ENCODE results near the gene CYP46A1. TPM values are rescaled to one million over a fixed set of nuclear protein-coding genes. Genes with fewer than 3 reads are reported as not detected.

CYP46A1 gene
- total RNA-seq, 1 experiment from 2014 or later = not detected

- ChIA-PET CTCF (no interaction called here), POLR2A (ENCODE audit: unreplicated experiment) (no interaction called here)
- H3K9me3 ChIP-seq (ENCODE audit: insufficient read depth, low read depth) = no peaks in the 10 kb centered on the region
- no peak for DNase-seq
- H3K79me2 ChIP-seq (ENCODE audit: low read depth) = no peaks in the 10 kb centered on the region
- H3K4me2 ChIP-seq = no peak overlapping the region
- no peak overlapping the region for H2AFZ ChIP-seq
- intact Hi-C loops (cut with micrococcal nuclease; ENCODE audit: unreplicated experiment) = no loop called here
- no peak overlapping the region for H3K27ac ChIP-seq
- no peak for TF ChIP-seq EZH2 (IDR thresholded peaks at IDR 0.05; ENCODE audit: low read depth)
- TF ChIP-seq, protein P1, sequence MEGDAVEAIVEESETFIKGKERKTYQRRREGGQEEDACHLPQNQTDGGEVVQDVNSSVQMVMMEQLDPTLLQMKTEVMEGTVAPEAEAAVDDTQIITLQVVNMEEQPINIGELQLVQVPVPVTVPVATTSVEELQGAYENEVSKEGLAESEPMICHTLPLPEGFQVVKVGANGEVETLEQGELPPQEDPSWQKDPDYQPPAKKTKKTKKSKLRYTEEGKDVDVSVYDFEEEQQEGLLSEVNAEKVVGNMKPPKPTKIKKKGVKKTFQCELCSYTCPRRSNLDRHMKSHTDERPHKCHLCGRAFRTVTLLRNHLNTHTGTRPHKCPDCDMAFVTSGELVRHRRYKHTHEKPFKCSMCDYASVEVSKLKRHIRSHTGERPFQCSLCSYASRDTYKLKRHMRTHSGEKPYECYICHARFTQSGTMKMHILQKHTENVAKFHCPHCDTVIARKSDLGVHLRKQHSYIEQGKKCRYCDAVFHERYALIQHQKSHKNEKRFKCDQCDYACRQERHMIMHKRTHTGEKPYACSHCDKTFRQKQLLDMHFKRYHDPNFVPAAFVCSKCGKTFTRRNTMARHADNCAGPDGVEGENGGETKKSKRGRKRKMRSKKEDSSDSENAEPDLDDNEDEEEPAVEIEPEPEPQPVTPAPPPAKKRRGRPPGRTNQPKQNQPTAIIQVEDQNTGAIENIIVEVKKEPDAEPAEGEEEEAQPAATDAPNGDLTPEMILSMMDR (conservative IDR thresholded peaks at IDR 0.05) = no peak
- H3K4me3 ChIP-seq = no peak overlapping the region
- H3K4me1 ChIP-seq (replicated peaks; ENCODE audit: insufficient read depth) = no peaks in the 10 kb centered on the region
- no peaks in the 10 kb centered on the region for H3K9me2 ChIP-seq (ENCODE audit: insufficient read depth)
- H3K36me3 ChIP-seq (ENCODE audit: low read depth) = no peaks in the 10 kb centered on the region
- no peaks in the 10 kb centered on the region for H3K27me3 ChIP-seq (ENCODE audit: insufficient read depth, low read depth)
- H4K20me1 ChIP-seq (ENCODE audit: insufficient read depth) = no peaks in the 10 kb centered on the region
- no peaks in the 10 kb centered on the region for H3F3A ChIP-seq (ENCODE audit: insufficient read depth, low read depth)
- no TSS peak for BruUV-seq (replicated peaks)
These were observed 36.7 kb upstream of the CYP46A1 start for GRCh38 chr14:99647411-99647810.

GRCh38 chr14:99648027-99648784 lies 35.9 kb upstream of the CYP46A1 start:
- Histone ChIP-seq H3F3A (ENCODE audit: insufficient read depth, low read depth) (no peaks in the 10 kb centered on the region), H3K36me3 (ENCODE audit: low read depth) (no peaks in the 10 kb centered on the region), H3K4me3 (no peak overlapping the region), H3K27ac (no peak overlapping the region), H3K4me2 (no peak overlapping the region), H3K27me3 (ENCODE audit: insufficient read depth, low read depth) (no peaks in the 10 kb centered on the region), H2AFZ (no peak overlapping the region), H3K79me2 (ENCODE audit: low read depth) (no peaks in the 10 kb centered on the region), H3K4me1 (replicated peaks; ENCODE audit: insufficient read depth) (no peaks in the 10 kb centered on the region), H4K20me1 (ENCODE audit: insufficient read depth) (no peaks in the 10 kb centered on the region), H3K9me2 (ENCODE audit: insufficient read depth) (no peaks in the 10 kb centered on the region), H3K9me3 (ENCODE audit: insufficient read depth, low read depth) (no peaks in the 10 kb centered on the region)
- TF ChIP-seq EZH2 (IDR thresholded peaks at IDR 0.05; ENCODE audit: low read depth) = no peak
- TF ChIP-seq, protein P1 (conservative IDR thresholded peaks at IDR 0.05) = no peak
- ChIA-PET POLR2A (ENCODE audit: unreplicated experiment) (no interaction called here), CTCF (no interaction called here)
- intact Hi-C loops (cut with micrococcal nuclease; ENCODE audit: unreplicated experiment) = no loop called here
- DNase-seq = no peak
- no TSS peak for BruUV-seq (replicated peaks)

DNA sequence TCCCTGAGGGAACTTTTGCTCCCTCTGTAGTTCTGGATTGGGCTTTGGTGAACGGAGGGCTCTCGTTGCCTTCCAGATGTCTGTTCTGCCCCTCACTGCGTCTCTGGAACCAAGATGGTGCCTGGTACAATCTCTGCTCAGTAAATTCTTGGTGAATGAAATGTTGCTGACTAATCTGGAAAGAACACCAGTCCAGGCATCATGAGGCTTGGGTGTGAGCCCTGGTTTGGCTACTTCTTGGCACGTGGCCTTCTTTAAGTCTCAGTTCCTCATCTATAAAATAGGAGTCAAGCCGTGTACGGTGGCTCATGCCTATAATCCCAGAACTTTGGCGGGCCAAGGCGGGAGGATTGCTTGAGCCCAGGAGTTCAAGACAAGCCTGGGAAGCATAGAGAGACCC lies 34.9 kb upstream of the CYP46A1 start:
- Histone ChIP-seq H3K27me3 (ENCODE audit: insufficient read depth, low read depth) (no peaks in the 10 kb centered on the region), H3K4me1 (replicated peaks; ENCODE audit: insufficient read depth) (no peaks in the 10 kb centered on the region), H3K27ac (no peak overlapping the region), H3K4me3 (no peak overlapping the region), H3K9me3 (ENCODE audit: insufficient read depth, low read depth) (no peaks in the 10 kb centered on the region), H3K79me2 (ENCODE audit: low read depth) (no peaks in the 10 kb centered on the region), H3K4me2 (no peak overlapping the region), H3K36me3 (ENCODE audit: low read depth) (no peaks in the 10 kb centered on the region), H3F3A (ENCODE audit: insufficient read depth, low read depth) (no peaks in the 10 kb centered on the region), H2AFZ (no peak overlapping the region), H4K20me1 (ENCODE audit: insufficient read depth) (no peaks in the 10 kb centered on the region), H3K9me2 (ENCODE audit: insufficient read depth) (no peaks in the 10 kb centered on the region)
- CTCF ChIA-PET = no interaction called here
- intact Hi-C loops (cut with micrococcal nuclease; ENCODE audit: unreplicated experiment) = no loop called here
- TF ChIP-seq, protein P1 (conservative IDR thresholded peaks at IDR 0.05) = no peak
- no peak for TF ChIP-seq EZH2 (IDR thresholded peaks at IDR 0.05; ENCODE audit: low read depth)
- POLR2A ChIA-PET (ENCODE audit: unreplicated experiment) = no interaction called here
- DNase-seq = no peak
- no TSS peak for BruUV-seq (replicated peaks)
